NCI-H2081 (cell line): ENCODE measurements around the gene APC2.
A peak's percentile ranks its signal among the peaks of the same experiment; 100 is the strongest.
"Not testable (repeated sequence)": the region's sequence is repeated elsewhere in the genome, so short reads cannot be mapped to it uniquely, and the experiment has no call there.

Experiments used
- DNase-seq, 2 experiments: peaks; one replicate each; lab custom pipeline; 2025; lab: John Stamatoyannopoulos, UW

The APC2 gene

DNA sequence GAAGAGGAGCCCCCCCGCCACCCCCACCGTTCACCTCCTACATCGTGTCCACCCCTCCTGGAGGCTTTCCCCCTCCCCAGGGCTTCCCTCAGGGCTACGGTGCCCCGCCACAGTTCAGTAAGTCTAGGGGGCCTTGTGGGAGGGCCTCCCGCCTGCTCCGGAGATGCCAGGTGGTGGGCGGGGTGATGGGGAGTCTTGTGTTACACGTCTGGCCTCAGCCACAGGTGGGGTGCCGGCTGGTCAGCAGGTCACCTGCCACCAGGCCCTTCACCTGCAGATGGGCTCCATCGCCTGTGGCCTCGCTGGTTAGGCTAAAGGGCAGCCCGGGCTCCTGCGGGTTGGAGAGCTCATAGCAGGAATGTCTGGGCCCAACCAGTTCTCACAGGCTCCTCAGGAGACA is 19.7 kb upstream of the APC2 start:
- no peak for DNase-seq

- DNase-seq = no peak
These were observed 18.0 kb upstream of the APC2 start for GRCh38 chr19:1431759-1432506.

DNA sequence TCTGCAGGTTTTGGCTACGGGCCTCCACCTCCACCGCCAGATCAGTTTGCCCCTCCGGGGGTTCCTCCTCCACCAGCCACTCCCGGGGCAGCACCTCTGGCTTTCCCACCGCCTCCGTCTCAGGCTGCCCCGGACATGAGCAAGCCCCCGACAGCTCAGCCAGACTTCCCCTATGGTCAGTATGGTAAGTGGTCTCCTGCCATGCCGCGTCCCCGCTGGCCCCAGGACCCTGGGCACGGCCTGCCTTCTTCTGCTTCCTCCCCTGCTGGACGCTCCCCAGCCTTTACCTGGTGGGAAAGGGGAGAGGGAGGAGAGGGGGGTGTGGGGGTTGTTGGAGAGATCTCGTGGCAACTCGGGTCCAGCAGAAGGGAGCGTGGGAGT is 17.4 kb upstream of the APC2 start:
- no peak for DNase-seq

- DNase-seq = no peak
These were observed 16.5 kb upstream of the APC2 start for GRCh38 chr19:1433119-1434039.

- no peak for DNase-seq
These were observed 15.9 kb upstream of the APC2 start for GRCh38 chr19:1434040-1434366.

DNA sequence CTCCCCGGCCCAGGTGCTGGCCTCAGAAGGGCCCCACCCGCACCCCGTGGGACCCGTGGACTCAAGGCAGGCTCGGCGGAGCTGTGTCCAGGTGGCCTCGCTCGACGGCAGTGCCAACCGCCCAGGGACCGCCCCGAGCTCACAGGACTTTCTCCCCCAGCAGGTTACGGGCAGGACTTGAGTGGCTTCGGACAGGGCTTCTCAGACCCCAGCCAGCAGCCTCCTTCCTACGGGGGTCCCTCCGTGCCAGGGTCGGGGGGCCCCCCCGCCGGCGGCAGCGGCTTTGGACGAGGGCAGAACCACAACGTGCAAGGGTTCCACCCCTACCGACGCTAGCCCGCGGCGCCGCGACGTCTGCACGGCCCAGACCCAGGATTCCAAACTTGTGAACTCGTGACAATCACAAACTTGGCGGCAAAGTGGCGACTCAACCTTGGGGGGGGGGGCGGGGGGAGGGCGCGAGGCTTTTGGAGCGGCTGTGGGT is 15.3 kb upstream of the APC2 start:
- no peak for DNase-seq

DNA sequence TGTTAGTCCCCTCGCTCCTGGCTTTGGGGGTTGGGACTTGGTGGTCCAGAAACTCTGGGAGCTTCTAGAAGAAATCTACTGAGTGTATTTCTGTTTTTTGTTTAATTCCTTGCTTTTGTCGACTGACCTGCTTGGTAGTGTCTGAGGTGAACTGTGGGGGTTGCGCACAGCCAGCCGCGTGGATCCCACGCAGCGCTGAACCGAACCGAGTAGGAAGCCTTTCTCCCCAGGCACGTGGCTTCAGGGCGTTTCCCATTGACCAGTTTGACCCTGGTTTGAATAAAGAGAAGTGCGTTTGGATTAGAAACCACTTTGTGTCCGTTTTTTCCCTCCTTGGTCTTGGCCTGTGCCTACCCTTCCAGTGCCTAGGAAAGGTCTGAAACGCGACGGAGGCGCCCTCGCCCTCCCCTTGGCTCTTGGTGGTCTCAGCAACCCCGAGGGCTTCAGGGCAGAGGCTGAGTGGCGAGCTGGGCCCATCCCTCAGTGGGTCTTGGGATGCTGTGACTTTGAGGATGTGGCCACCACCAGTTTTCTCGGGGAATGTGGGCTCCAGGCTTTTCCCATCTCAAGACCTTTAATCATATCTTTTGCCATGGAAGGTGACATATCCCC is 14.4 kb upstream of the APC2 start:
- DNase-seq = no peak

DNA sequence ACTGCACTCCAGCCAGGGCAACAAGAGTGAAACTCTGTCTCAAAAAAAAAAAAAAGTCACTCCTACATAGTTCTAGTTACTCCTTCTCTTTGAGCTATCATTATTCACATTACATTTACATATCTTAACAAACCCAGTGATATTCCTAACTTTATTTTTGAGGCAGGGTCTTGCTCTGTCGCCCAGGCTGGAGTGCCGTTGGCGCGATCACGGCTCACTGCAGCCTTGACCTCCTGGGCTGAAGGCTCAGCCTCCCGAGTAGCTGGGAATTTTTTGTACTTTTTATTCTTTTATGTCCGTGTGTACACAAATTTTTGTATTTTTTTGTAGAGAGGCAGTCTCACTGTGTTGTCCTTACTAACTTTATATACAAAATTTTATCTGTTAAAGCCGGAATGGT is 12.3 kb upstream of the APC2 start:
- no peak for DNase-seq

DNA sequence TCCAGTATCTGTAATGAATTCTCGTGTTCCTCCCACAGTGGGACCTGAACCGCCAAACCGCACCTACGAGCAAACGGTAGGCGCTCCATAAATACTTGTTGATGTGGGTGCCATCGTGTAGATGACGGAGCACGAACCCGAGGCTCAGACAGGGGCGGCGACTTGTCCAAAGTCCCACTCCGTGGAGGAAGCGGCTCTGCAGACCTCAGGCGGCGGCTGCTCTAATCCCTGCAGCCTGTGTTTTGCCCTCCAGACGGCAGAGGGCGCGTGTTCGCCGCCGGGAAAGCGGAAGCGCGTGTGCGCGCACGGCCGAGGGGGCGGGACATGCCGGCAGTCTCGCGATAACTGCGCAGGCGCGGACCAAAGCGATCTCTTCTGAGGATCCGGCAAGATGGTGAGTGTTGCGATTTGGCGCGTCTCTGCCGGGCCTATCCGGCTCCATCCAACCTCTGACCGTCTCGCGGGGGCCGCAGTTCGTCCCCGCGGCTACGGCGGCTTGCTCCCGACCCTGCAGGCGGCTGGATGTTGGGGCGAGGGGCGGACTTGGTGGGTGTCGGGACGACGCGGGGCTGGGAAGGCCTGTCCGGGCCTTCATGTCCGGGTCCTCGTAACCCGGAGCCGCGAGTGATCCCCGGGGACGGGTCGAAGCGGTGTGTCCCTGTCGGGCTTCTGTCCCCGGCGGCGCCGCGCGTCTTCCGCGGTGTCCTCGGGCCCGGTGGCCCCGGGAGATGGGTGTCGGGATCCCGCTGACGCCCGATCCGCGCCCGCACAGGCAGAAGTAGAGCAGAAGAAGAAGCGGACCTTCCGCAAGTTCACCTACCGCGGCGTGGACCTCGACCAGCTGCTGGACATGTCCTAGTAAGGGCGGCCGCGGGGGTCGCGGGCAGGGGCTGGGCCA is 11.6 kb upstream of the APC2 start, which contains the start of gene RPS15:
RPS15 (plus strand) TSS at position 362 of the 898 bp plus-strand sequence; CDS start at position 392, 30 bp downstream.
- peak; percentile 91 for DNase-seq

DNA sequence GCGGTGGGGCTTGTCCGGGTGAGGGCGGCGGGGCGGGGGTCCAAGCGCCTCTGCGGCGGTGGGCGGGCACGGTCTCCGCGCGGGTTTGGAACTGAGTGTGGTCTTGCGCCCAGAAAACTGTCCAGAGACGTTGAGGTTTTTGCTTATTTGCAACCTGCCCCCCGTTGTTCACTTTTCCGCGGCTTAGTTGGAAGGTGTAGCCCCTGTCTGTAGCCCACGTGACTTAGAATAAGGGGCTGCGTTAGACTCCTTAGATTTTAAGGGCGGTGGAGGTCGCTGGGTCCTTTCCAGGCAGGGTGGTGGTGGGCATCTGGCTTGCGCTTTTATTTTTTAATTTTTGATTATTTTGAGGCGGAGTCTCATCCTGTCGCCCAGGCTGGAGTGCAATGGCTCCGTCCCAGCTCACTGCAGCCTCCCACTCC is 11.0 kb upstream of the APC2 start:
- DNase-seq = no peak

GRCh38 chr19:1439525-1440417 is 10.2 kb upstream of the APC2 start:
- DNase-seq = not testable (repeated sequence)

- no peak for DNase-seq
These were observed 9.5 kb upstream of the APC2 start for GRCh38 chr19:1440418-1440801.

- no peak for DNase-seq
These were observed 8.9 kb upstream of the APC2 start for GRCh38 chr19:1441022-1441426.

- no peak for DNase-seq
These were observed 8.1 kb upstream of the APC2 start for GRCh38 chr19:1441677-1442438.

GRCh38 chr19:1445185-1445931 is 4.6 kb upstream of the APC2 start:
- DNase-seq = peak; percentile 49 to 59

DNA sequence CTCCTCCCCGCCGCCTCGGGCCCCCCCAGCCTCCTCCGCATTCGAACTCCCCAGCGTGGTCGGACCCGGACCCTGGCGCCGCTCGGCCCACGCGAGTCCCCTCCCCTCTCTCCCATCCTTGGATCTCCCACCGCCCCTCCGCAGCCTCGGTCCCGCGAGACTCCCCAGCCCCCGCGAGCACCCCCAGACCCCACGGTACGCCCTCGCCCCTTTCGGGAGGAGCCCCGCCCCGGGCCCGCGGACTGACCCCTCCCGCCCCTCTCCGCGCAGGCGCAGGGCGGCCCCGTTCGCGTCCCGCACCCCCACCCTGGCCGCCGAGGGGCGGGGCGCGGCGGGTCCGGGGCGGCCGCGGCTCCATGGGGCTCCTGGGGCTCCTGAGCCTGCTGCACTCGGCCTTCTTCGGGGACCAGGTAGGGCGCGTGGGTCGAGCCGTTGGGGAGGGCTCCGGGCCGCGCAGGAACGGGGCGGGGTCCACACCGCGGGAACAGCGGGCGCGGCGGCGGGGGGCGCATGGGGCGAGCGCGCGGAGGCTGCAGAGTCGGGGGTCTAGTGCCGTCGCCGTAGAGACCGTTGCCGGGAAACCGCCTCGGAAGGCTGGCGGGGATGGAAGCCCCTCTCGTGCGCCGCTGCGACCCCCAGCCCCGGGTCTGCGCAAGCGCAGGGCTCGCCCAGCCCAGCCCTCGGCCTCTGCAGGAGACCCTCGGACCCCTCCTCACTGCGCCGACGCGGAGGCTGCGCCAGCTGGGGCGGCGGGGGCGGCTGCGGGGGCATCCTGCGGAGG is 3.8 kb upstream of the APC2 start:
- peak; percentile 19 to 32 for DNase-seq

GRCh38 chr19:1446713-1447481 is 3.0 kb upstream of the APC2 start:
- DNase-seq = no peak
